GM19463 (cell line): ENCODE results near the gene SPEF1.

Experiments
- ATAC-seq: cut with Tn5 transposase; IDR thresholded peaks from one replicate; pipeline ENCODE4 v1.9.1; 2021; ENCODE audit warnings: mild to moderate bottlenecking, moderate library complexity; ENCODE audit not compliant: unreplicated experiment

Gene SPEF1

GRCh38 chr20:3733119-3733995, 47.9 kb downstream of the SPEF1 start:
- no peak for ATAC-seq

GRCh38 chr20:3732327-3733118, 48.7 kb downstream of the SPEF1 start, which contains the start of gene HSPA12B:
Gene HSPA12B, plus strand, starts transcription at chr20:3732685. Its CDS starts 5,990 bp downstream, at chr20:3738675.
- no peak for ATAC-seq

GRCh38 chr20:3731944-3732326, 49.3 kb downstream of the SPEF1 start:
- no peak for ATAC-seq

- no peak for ATAC-seq
Measured at GRCh38 chr20:3730803-3731672, 50.2 kb downstream of the SPEF1 start.

GRCh38 chr20:3729811-3730540, 51.3 kb downstream of the SPEF1 start:
- ATAC-seq = no peak

- ATAC-seq = no peak
Measured at GRCh38 chr20:3729378-3729777, 51.9 kb downstream of the SPEF1 start.

GRCh38 chr20:3728876-3729275, 52.4 kb downstream of the SPEF1 start:
- ATAC-seq = no peak

GRCh38 chr20:3728354-3728753, 52.9 kb downstream of the SPEF1 start:
- ATAC-seq = no peak
